Stomach (tissue), 4 donors: ENCODE results near the gene C16orf54.

Experiments used
- POLR2A ChIP-seq, 4 donors: fragments of 450-650 bp; IDR thresholded peaks; one replicate each; pipeline ENCODE4 v1.6.1; 2016; ENCODE audit warnings: antibody characterized with exemption in 4 of 4, control low read depth in 2 of 4, mild to moderate bottlenecking in 1 of 4, moderate library complexity in 1 of 4
- TF ChIP-seq, protein P1 (sequence below), 7 experiments: fragments of 450-650 bp in 4 of 7; fragments of 200-600 bp in 3 of 7; sonication (generic) in 3 of 7; IDR thresholded peaks; one replicate each; pipeline ENCODE4 v1.5.1; 2016 to 2019; ENCODE audit warnings: antibody characterized with exemption in 7 of 7, control low read depth in 2 of 7, mild to moderate bottlenecking in 1 of 7

DNA sequence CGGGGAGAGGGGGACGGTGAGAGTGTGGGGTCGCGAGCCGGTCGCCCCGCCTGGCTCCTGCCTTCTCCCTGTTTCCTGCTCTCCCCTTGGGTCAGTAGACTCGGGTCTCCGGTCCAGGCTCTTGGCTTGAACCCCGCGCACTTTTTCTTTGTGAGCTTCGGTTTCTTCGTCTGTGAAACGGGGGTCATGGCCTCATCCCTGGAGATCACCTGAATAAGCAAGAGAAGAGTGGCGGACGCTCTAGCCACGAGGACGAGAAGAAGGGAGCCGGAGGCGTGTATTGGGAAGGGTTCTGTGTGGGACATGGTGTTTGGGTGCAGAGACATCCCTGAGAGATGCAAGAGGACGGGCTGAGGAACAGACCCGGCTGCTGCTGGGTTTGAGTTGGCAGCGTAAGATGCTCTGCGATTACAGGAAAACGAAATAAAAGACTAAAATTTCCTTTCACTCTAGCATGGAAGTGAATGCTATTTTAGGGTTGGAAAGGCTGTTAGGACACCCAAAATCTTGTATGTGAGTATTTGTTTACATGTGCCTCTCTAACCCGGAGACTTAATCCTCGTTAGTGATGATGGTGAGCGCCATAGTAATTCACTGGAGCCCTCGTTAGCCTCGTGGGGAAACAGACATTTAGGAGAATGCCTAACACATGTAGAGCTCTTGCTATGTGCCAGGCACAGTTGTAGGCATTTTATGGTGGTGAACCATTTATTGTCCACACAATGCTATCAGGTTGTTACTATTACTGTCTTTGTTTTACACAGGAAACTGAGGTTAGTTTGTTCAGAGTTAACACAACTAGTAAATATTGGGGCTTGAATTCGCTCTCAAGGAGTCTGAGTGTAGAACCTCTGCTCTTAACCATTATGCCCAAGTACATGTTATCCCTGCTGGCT is 45.4 kb upstream of the C16orf54 start:
- TF ChIP-seq, protein P1, sequence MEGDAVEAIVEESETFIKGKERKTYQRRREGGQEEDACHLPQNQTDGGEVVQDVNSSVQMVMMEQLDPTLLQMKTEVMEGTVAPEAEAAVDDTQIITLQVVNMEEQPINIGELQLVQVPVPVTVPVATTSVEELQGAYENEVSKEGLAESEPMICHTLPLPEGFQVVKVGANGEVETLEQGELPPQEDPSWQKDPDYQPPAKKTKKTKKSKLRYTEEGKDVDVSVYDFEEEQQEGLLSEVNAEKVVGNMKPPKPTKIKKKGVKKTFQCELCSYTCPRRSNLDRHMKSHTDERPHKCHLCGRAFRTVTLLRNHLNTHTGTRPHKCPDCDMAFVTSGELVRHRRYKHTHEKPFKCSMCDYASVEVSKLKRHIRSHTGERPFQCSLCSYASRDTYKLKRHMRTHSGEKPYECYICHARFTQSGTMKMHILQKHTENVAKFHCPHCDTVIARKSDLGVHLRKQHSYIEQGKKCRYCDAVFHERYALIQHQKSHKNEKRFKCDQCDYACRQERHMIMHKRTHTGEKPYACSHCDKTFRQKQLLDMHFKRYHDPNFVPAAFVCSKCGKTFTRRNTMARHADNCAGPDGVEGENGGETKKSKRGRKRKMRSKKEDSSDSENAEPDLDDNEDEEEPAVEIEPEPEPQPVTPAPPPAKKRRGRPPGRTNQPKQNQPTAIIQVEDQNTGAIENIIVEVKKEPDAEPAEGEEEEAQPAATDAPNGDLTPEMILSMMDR (IDR thresholded peaks at IDR 0.05), result no peak
- no peak for TF ChIP-seq POLR2A (IDR thresholded peaks at IDR 0.05)
